ENCODE results near the gene RIMBP2.

Gene RIMBP2

GRCh38 chr12:130628304-130628703 lies 87.8 kb downstream of the RIMBP2 start:
- no peak for DNase-seq (ENCODE audit: low read depth)

- DNase-seq (ENCODE audit: low read depth) = no peak
Observed at GRCh38 chr12:130627175-130627574, 88.9 kb downstream of the RIMBP2 start.

- no peak for DNase-seq (ENCODE audit: low read depth)
Observed at GRCh38 chr12:130626601-130627000, 89.5 kb downstream of the RIMBP2 start.

- no peak for DNase-seq (ENCODE audit: low read depth)
Observed at GRCh38 chr12:130625201-130625600, 90.9 kb downstream of the RIMBP2 start.

- no peak for DNase-seq (ENCODE audit: low read depth)
Observed at GRCh38 chr12:130622803-130623202, 93.3 kb downstream of the RIMBP2 start.

DNA sequence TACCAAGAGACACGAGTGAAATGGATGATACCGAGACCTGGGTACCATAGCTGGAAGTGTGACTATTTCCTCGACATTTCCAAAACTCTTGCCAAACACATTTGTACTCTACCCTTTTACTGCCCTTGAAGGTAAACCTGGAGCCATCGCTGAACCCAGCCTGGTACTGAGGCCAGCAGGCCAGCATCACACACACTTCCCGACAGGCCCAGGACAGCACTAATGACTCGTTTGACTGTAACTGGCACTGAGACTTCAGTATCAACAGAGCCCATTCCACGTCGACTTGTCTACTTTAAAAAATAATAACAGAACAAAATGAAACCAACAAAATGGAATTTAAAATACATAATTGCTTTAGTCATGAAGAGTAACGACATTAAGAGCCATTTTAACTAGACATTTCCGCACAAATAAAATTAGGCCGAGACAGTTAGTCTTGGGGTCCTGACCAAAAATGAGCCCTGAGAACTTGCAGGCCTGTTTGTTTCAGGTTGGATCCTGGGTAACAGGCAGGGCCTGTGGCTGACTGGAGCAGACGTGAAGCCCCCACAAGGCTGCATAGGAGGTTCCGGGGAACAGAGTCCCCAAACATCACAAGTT lies 94.3 kb downstream of the RIMBP2 start:
- DNase-seq (ENCODE audit: low read depth) = no peak

- DNase-seq (ENCODE audit: low read depth) = no peak
Observed at GRCh38 chr12:130620756-130621155, 95.3 kb downstream of the RIMBP2 start.

- DNase-seq (ENCODE audit: low read depth) = no peak
Observed at GRCh38 chr12:130620281-130620680, 95.8 kb downstream of the RIMBP2 start.

GRCh38 chr12:130619385-130620001 lies 96.6 kb downstream of the RIMBP2 start:
- DNase-seq (ENCODE audit: low read depth) = no peak

GRCh38 chr12:130617219-130617618 lies 98.9 kb downstream of the RIMBP2 start:
- no peak for DNase-seq (ENCODE audit: low read depth)

GRCh38 chr12:130615861-130616345 lies 100.2 kb downstream of the RIMBP2 start:
- DNase-seq (ENCODE audit: low read depth) = no peak

DNA sequence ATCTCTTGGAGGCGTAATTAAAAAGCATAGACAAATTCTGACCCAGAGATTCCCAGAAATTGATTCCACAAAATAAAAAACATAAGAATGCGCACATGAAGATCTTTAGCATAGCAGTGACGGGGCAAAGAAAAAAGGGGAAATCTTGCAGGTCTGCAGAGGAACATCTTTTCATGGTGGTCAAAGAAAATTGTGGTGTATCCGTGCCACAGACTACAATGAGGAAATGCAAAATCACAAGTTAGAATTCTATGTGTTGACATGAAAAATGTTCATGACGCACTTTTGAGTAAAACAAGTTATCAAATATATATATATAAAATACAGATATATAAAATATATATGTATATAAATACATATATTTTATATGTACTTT lies 101.6 kb downstream of the RIMBP2 start:
- DNase-seq (ENCODE audit: low read depth) = no peak

GRCh38 chr12:130613831-130614529 lies 102.1 kb downstream of the RIMBP2 start:
- no peak for DNase-seq (ENCODE audit: low read depth)

DNA sequence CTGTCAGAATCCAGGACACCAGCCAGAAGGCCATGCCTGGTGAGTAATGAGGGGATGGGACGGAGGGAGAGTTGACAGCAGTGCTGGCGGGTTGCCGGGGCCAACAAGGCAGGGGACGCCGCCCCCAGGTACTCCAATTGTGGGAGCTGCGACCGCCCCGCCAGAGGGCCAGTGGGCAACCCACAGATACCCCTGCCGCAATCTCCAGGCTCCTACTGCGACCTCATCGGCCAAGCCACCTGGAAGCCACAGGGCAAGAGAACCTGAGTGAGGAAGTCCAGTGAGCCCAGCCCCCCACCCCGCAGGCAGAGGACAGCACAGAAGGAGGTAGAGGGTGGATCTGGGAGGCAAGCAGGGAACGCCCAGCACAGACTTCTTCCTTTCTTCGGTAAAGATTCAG lies 103.0 kb downstream of the RIMBP2 start:
- no peak for DNase-seq (ENCODE audit: low read depth)

- DNase-seq (ENCODE audit: low read depth) = no peak
Observed at GRCh38 chr12:130611026-130611905, 104.8 kb downstream of the RIMBP2 start.

GRCh38 chr12:130609966-130610365 lies 106.1 kb downstream of the RIMBP2 start:
- DNase-seq (ENCODE audit: low read depth) = no peak

- no peak for DNase-seq (ENCODE audit: low read depth)
Observed at GRCh38 chr12:130608831-130609230, 107.3 kb downstream of the RIMBP2 start.

DNA sequence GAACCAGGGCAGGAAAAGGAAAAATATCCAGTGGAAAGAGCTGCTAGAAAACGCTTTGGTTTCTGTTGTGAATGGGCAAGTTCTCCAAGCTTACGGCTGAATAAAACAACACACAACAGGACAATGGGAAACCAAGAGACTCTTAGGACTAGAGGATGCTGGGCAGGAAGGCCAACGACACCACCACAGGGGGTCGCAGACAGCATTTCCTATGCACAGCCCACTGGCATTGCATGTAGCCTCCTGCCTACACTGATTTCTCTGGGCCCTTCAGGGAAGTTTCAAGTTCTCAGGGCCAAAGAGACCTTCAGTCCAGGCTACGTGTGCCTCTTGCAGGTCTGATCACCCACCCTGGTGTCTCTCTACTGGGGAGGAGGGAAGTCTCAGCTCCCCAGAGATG lies 108.0 kb downstream of the RIMBP2 start:
- no peak for DNase-seq (ENCODE audit: low read depth)

DNA sequence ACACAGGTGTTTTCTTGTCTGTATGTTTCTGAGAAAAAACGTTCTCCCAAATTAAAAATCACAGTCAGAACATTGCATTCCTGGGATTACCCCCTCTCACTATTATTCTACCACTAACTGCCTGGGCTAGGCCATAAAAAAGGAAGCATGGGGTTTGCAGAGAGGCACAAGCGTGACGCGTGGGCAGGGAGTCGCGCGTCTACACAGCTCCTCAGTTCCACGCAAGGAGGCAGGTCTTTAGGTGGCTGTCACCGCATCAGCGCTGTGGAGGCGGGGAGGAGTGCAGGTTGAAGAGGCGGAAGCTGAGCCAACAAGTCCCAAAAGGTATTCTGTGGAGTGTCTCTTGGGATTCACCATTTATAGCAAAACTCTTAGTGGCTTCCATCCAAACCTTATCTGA lies 109.9 kb downstream of the RIMBP2 start:
- no peak for DNase-seq (ENCODE audit: low read depth)

GRCh38 chr12:130603396-130603965 lies 112.6 kb downstream of the RIMBP2 start:
- DNase-seq (ENCODE audit: low read depth) = no peak

GRCh38 chr12:130602251-130602650 lies 113.8 kb downstream of the RIMBP2 start:
- DNase-seq (ENCODE audit: low read depth) = no peak

DNA sequence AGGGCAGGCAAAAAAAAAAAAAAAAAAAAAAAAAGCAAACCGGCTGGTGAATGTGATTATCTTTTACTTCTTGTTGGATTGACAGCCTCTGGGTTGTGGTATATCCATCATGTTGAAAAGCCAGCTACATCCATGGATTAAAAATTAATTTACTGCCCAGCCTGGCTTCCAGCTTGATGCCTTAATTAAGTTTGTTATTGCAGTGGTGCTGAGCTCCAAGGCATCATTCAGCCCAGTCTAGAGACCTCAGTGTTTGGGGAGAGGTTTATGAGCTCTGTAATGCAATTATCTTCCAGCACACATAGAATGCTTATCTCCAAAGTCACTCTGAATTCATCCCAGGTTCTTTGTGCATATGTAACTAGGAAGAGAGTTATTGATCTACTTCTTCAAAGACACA lies 114.8 kb downstream of the RIMBP2 start:
- no peak for DNase-seq (ENCODE audit: low read depth)

All from ELR (cell line).